GM12891 (cell line): ENCODE results near the gene PSMB10.

ENCODE experiments used
- PAX5 ChIP-seq: IDR thresholded peaks from 2 replicates; pipeline ENCODE4 v1.6.1; 2011; ENCODE audit warnings: low read length, moderate library complexity, mild to moderate bottlenecking; ENCODE audit not compliant: insufficient read depth, severe bottlenecking
- POLR2AphosphoS5 ChIP-seq: IDR thresholded peaks from 2 replicates; pipeline ENCODE4 v1.6.1; 2011; ENCODE audit warnings: low read depth, low read length, control low read depth

DNA sequence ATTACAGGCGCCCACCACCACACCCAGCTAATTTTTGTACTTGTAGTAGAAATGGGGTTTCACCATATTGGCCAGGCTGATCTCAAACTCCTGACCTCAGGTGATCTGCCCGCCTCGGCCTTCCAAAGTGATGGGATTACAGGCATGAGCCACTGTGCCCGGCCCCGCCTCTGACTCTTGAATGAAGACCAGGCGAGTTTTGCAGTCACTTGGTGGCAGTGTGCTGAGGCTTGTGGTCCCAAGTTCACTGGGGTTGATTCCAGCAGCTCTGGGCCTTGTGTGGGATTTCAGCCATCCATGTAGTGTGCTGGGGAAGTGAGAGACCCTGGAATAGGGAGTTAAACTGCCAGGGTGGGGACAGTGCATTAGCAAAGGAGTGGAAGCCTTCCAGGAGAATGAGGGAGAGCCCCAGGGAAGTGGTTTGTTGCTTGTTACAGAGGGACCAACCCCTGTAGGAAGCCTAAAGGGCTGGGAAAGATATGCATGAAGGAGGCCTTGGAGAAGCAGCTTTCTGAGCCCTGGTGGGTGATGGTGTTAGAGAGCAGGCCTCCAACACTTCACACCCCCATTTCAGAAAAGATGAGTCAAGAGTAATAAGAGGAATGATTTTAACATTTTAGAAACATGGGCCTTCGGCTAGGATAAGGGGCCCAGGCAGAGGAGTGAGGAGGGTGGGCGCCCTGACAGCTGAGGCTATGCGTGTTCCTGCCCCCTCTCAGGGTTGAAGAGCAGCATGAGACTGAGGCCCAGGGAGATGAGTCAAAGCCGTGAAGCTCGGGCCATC lies 29.1 kb downstream of the PSMB10 start:
- TF ChIP-seq POLR2AphosphoS5 (no peak), PAX5 (no peak)
